KBM-7 (cell line): Measurements from ENCODE around the gene HOXA10.

Source experiments
- DNase-seq: peaks from one replicate; pipeline ENCODE4 v3.0.0-alpha.2; 2015
- in situ Hi-C: fragments of 300-500 bp; cut with MboI; formaldehyde crosslinking; loops from 2 replicates; pipeline ENCODE4 v1.14.3; 2020; ENCODE audit warnings: low sequenced_read_pairs, low pct_unique_long_range_greater_than_20kb, mixed read lengths

HOXA10 gene

GRCh38 chr7:27173956-27174873 lies at the start of gene HOXA10:
HOXA10 (minus strand) TSS chr7:27174320; CDS start chr7:27174306, 14 bp downstream.
- DNase-seq = no peak
- in situ Hi-C loops = loop anchor here (25.0 kb wide), 1 partner anchor 1312 kb away; no protein-coding TSS in a partner anchor

GRCh38 chr7:27221201-27221797 lies 47.2 kb upstream of the HOXA10 start:
- in situ Hi-C loops = no loop called here

DNA sequence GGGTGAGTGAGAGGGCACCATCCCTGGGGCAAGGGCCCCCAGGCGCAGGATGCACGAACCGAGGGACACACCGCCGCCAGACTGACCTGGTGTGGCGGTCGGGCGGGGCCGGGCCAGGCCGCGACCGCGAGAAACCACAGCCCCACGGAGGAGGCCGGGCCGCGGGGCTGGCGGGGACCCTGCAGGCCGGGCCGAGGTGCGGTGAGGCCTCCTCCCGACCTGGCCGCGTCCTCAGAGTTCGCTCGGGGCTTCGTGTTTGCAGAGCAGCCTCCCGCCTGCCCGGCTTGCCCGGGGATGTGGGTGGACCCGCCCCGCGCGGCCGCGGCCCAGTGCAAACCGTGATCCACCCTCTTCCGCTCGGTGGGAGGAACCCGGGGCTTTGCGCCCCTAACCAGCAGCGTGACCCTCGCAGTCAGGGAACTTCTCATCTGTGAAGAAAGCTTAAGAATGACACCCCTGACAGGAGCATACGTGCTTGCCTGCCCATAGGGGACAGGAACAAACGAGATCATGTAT lies 46.4 kb upstream of the HOXA10 start:
- in situ Hi-C loops = no loop called here
- DNase-seq = no peak

More at GRCh38 chr7:27221201-27221797, 47.2 kb upstream of the HOXA10 start:
- DNase-seq = no peak

DNA sequence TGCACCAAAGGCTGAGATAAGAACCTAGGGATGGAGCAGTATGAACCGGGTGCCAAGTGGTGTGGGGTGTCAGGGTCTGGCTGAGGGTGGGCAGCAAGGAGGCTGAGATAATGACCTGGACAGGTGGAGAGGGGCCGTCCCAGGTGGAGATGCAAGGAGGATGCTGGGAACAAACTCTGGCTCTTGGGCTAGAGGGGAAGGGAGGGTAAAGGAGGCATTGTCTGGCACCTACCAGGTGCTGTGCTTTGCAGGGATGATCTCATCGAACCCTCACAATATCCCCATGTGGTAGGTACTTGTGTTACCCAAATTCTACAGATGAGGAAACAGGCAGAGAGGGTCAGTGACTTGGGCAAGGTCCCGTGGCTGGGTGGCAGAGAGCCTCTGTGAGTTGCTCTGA lies 45.7 kb upstream of the HOXA10 start:
- DNase-seq = no peak
- in situ Hi-C loops = no loop called here

DNA sequence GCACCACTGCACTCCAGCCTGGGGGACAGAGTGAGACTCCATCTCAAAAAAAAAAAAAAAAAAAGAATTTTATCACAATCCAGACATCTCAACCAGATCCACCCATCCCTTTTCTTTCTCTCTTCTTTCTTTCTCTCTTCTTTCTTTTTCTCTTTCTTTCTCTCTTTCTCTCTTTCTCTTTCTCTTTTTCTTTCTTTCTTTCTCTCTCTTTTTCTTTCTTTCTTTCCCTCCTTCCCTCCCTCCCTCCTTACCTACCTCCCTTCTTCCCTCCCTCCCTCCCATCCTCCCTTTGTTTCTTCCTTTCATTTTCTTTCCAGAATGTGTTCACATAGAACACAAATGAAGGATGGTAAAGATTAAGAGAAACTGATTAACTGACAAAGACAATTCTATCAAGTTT lies 43.8 kb upstream of the HOXA10 start:
- DNase-seq = no peak

DNA sequence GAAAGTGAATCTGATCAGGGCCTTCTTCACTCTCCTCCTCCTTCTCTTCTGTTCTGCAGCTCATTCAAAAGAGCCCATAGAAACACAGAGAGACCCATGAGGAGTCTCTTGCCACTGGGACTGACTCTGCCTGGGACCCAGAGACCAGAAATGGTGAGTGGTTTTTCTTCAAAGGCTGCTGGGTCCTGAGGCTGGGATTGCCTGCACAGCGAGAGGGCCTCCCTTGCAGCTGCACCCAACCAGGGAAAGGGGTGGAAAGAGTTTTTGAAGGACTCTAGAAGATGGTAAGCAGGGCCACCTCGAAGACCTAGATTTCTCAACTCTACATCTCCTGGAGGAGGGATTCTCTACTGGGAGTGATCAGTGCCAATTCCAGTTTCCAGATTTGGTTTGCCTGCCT lies 41.2 kb upstream of the HOXA10 start:
- DNase-seq = no peak
- in situ Hi-C loops = no loop called here

More for the DNA sequence above, 43.8 kb upstream of the HOXA10 start:
- in situ Hi-C loops = no loop called here

- in situ Hi-C loops = no loop called here
- DNase-seq = no peak
Measured at GRCh38 chr7:27214239-27214950, 40.3 kb upstream of the HOXA10 start.

GRCh38 chr7:27213433-27214238 lies 39.5 kb upstream of the HOXA10 start:
- DNase-seq = no peak
- in situ Hi-C loops = no loop called here

GRCh38 chr7:27212497-27213432 lies 38.6 kb upstream of the HOXA10 start:
- DNase-seq = no peak
- in situ Hi-C loops = no loop called here

GRCh38 chr7:27211764-27212204 lies 37.7 kb upstream of the HOXA10 start:
- DNase-seq = no peak
- in situ Hi-C loops = no loop called here

GRCh38 chr7:27211084-27211446 lies 36.9 kb upstream of the HOXA10 start:
- in situ Hi-C loops = no loop called here
- DNase-seq = no peak

DNA sequence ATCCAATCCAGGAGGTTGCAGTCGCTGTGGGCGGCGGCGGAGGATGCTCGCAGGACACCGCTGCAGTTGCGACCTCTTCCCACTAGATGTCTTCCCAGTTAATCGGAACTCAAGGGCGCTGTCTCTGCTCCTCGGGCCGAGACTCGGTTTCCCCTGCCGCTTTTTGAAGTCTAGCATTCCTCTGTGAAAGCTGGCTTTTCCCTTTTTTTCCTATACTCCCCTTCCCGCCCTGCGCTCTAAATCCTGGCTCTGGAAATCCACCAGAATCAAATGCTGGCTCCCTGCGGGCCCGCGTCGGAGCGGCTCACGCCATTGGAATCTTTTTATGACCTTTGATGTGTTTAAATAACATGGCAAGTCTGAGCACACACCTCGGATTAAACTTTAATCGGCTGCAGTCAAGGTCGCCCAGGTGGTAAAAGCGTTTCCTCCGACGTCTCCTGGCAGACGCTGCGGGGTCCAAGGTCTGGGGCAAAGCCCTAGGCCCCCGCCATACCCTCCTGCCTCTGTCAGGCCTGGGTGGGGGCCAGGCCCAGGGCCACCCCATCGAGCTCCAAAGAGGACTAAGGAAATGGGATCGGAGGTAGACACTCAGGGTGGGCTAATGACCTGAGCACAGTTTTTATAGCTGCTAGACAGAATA lies 36.4 kb upstream of the HOXA10 start:
- in situ Hi-C loops = no loop called here

DNA sequence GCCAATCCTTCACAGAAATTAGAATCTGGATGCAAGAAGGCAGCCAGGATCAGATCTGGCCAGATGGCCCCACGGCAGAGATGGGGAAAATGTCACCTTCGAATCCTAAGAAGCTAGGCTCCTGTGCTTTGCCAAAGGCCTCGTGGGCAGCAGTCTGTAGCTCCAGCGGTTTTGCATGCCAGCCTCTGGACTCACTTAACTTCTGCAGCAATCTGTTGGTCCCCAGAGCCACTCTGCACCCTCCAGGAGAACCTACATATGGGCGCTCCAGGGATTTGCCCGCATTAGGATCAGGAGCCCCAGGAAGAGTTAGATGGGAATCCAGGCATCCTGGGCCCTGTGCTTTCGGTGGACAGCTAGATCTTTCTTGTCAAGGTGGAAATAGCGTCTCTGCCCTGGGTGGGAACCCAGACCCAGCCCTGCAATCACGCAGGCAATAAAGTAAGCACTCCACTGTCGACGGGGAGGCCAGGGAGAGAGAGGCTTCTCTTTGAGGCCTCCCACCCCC lies 35.9 kb upstream of the HOXA10 start:
- in situ Hi-C loops = no loop called here
- no peak for DNase-seq

More for the DNA sequence above, 36.4 kb upstream of the HOXA10 start:
- DNase-seq = peak; percentile 56

DNA sequence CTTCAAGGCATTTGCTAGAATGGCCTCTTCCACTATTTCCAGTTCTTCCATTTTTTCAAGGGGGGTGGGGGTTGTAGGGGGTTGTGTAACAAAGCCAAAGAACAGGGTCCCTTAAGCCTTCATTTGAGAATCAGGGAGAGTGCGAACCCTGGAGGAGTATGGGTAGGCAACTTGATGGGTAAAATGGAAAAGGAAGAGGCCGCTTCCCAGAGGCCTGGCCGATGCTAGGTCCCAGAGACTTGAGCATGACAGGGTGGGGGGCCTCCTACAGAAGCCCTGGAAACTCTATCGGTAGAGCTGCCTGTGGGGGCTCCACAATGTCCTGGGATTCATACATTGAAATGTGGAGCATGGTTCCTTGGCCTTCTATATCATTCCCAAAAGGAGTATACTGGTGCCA lies 34.9 kb upstream of the HOXA10 start:
- in situ Hi-C loops = no loop called here
- DNase-seq = no peak

DNA sequence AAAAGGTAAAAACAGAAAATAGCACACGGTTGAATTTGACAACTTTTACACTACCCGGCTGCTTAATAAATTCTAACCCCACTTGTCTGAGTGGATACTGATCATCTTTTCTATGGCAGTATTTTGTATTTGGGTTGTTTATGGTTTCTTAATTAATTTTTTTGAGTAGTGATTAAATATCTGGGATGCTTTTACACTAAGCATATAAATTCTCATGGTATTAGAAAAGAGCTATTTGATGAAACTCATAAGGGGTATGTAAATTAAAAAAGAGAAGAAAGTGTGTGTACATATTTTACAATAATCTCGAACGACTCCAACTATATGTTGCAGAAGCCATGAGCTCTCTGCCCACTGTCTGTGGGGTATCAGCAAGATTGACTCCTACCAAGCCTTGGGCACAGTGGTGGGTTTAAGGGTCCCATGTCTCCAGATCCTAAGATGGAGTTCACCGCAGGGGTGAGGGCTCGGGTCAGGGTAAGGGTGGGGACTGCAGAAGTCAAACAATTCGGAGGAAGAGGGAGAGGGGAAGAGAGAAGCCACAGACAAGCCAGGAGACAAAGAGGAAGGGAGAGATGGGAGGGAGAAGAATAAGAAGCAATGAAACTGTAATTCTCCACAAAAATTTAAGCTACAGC lies 33.3 kb upstream of the HOXA10 start:
- in situ Hi-C loops = no loop called here

GRCh38 chr7:27205325-27206280 lies 31.5 kb upstream of the HOXA10 start:
- DNase-seq = peak; percentile 61
- in situ Hi-C loops = no loop called here

More for the DNA sequence above, 33.3 kb upstream of the HOXA10 start:
- peak; percentile 38 for DNase-seq
